ENCODE data around the gene NT5C2.

GRCh38 chr10:103078309-103078615, 114.8 kb downstream of the NT5C2 start:
- no peak for TF ChIP-seq CTCF (IDR thresholded peaks at IDR 0.05; ENCODE audit: low read depth, low read length, poor library complexity, severe bottlenecking)
- no peak for TF ChIP-seq EZH2phosphoT487 (IDR thresholded peaks at IDR 0.05; ENCODE audit: borderline replicate concordance, low read length)
